ENCODE measurements around the gene RFK.

- TF ChIP-seq, protein P1, sequence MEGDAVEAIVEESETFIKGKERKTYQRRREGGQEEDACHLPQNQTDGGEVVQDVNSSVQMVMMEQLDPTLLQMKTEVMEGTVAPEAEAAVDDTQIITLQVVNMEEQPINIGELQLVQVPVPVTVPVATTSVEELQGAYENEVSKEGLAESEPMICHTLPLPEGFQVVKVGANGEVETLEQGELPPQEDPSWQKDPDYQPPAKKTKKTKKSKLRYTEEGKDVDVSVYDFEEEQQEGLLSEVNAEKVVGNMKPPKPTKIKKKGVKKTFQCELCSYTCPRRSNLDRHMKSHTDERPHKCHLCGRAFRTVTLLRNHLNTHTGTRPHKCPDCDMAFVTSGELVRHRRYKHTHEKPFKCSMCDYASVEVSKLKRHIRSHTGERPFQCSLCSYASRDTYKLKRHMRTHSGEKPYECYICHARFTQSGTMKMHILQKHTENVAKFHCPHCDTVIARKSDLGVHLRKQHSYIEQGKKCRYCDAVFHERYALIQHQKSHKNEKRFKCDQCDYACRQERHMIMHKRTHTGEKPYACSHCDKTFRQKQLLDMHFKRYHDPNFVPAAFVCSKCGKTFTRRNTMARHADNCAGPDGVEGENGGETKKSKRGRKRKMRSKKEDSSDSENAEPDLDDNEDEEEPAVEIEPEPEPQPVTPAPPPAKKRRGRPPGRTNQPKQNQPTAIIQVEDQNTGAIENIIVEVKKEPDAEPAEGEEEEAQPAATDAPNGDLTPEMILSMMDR (IDR thresholded peaks at IDR 0.05): no peak
- no peak for TF ChIP-seq POLR2A (IDR thresholded peaks at IDR 0.05)
Measured at GRCh38 chr9:76370396-76371023, 23.7 kb downstream of the RFK start.

Measured in adrenal gland (tissue), 5 donors.